ENCODE measurements around the gene CD55. TPM values are rescaled to one million over a fixed set of nuclear protein-coding genes. Genes with fewer than 3 reads are reported as not detected.

Gene CD55
- total and polyA plus RNA-seq, 8 donors, result 8.1 to 25.7 (median 15.7) TPM

DNA sequence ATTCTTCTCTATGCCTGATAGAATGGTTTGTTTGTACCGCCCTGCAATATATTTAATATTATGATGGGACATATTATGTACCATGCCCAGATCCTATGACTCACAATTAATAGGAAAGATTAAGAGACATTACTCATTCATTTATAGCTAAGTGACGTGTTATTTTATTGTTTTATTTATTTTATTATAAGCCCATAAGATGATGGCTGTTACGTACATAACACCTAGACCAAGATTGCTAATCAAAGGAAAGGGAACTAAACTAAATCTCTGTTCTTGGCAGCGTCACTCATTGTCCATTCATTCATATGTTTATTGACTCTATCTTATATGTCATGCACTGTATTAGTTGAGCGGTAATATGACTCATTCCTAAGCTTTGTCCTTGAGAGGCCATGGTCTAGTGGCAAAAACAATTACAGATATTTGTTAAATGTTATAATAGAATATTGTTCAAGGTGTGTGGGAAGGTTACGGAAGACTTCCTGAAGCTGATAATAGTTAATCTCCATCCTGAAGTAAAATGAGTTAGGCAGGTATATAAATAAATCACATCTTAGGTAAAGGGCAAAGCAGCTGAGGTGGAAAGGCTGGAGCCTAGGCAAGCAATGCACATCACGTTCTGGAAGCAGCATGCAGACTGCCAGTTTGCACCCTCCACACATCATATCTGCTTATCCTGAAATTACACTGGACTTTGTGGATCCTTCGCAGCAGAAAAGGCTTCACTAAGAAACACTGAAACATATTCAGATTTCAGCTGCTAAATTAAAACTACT, 16.6 kb upstream of the CD55 start:
- Histone ChIP-seq H3K27me3 (no peaks in the 10 kb centered on the region), H3K27ac (no peak overlapping the region), H3K36me3 (no peaks in the 10 kb centered on the region), H3K4me1 (peaks cover 0 to 8% (median 0%) of the 10 kb centered on the region in 3 donors), H3K9me3 (no peaks in the 10 kb centered on the region), H3K4me3 (no peak overlapping the region)
- intact Hi-C loops (cut with DNase I), result no loop called here
- TF ChIP-seq, protein P1, sequence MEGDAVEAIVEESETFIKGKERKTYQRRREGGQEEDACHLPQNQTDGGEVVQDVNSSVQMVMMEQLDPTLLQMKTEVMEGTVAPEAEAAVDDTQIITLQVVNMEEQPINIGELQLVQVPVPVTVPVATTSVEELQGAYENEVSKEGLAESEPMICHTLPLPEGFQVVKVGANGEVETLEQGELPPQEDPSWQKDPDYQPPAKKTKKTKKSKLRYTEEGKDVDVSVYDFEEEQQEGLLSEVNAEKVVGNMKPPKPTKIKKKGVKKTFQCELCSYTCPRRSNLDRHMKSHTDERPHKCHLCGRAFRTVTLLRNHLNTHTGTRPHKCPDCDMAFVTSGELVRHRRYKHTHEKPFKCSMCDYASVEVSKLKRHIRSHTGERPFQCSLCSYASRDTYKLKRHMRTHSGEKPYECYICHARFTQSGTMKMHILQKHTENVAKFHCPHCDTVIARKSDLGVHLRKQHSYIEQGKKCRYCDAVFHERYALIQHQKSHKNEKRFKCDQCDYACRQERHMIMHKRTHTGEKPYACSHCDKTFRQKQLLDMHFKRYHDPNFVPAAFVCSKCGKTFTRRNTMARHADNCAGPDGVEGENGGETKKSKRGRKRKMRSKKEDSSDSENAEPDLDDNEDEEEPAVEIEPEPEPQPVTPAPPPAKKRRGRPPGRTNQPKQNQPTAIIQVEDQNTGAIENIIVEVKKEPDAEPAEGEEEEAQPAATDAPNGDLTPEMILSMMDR (IDR thresholded peaks at IDR 0.05), result no peak
- no peak for DNase-seq
- 63 to 81% methylated on average over 8 of the region's 8 CpGs for WGBS, 2 donors
- ATAC-seq, result peak; percentile 46 to 80 (median 63)
- FAIRE-seq, result no peak

- ATAC-seq (no peak), DNase-seq (no peak)
Measured at GRCh38 chr1:207305489-207305873, 16.0 kb upstream of the CD55 start.

GRCh38 chr1:207306023-207306422, 15.5 kb upstream of the CD55 start:
- Histone ChIP-seq H3K4me3 (no peak overlapping the region), H3K27me3 (no peaks in the 10 kb centered on the region), H3K4me1 (peaks cover 0 to 18% (median 4%) of the 10 kb centered on the region in 3 donors), H3K36me3 (no peaks in the 10 kb centered on the region), H3K27ac (no peak overlapping the region), H3K9me3 (no peaks in the 10 kb centered on the region)
- 68 to 77% methylated on average over 1 of the region's 1 CpG for WGBS, 2 donors
- DNase-seq (no peak), ATAC-seq (no peak), FAIRE-seq (no peak)
- intact Hi-C loops (cut with DNase I), result no loop called here
- TF ChIP-seq, protein P1 (IDR thresholded peaks at IDR 0.05), result no peak

More at GRCh38 chr1:207305489-207305873, 16.0 kb upstream of the CD55 start:
- no peak overlapping the region for H3K4me3 ChIP-seq
- TF ChIP-seq, protein P1 (IDR thresholded peaks at IDR 0.05), result no peak
- no peaks in the 10 kb centered on the region for H3K9me3 ChIP-seq
- H3K36me3 ChIP-seq, result no peaks in the 10 kb centered on the region
- H3K27me3 ChIP-seq, result no peaks in the 10 kb centered on the region
- H3K4me1 ChIP-seq, result peaks cover 0 to 13% (median 4%) of the 10 kb centered on the region in 3 donors
- intact Hi-C loops (cut with DNase I), result no loop called here
- FAIRE-seq, result no peak
- 81 to 82% methylated on average over 6 of the region's 6 CpGs for WGBS, 2 donors
- no peak overlapping the region for H3K27ac ChIP-seq

DNA sequence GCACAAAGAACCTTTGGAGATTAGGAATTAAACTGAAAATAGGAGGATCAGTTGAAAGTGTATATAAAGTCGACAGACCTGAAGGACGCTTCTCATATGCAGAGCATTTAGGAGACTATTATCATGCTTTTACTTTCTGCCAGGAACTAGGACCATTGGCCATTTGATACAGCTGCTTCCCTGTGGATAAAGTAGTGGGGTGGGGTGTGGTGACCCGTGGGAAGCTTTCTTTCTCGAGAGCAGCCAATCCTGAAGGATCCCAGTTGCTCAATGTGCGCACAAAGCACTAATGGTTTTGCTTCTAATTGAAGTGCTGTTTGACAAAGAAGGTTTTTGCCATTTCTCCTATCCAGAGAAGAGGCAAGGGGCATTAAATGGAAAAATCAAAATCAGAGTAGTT, 14.9 kb upstream of the CD55 start:
- 81 to 84% methylated on average over 5 of the region's 5 CpGs for WGBS, 2 donors
- no peak overlapping the region for H3K4me3 ChIP-seq
- intact Hi-C loops (cut with DNase I), result no loop called here
- H3K36me3 ChIP-seq, result no peaks in the 10 kb centered on the region
- no peaks in the 10 kb centered on the region for H3K9me3 ChIP-seq
- peaks cover 0 to 23% (median 4%) of the 10 kb centered on the region in 3 donors for H3K4me1 ChIP-seq
- ATAC-seq (no peak), FAIRE-seq (no peak), DNase-seq (no peak)
- H3K27me3 ChIP-seq, result no peaks in the 10 kb centered on the region
- H3K27ac ChIP-seq, result no peak overlapping the region
- TF ChIP-seq, protein P1 (IDR thresholded peaks at IDR 0.05), result no peak

Data from pancreas (tissue), 10 donors.